GM12874 (cell line): ENCODE data around the gene VSTM4.

Experiments used
- TF ChIP-seq, protein P1 (sequence below): IDR thresholded peaks from 2 replicates; pipeline ENCODE4 v1.5.1; 2011; ENCODE audit warnings: low read depth, mild to moderate bottlenecking, control low read depth, low read length, moderate library complexity; ENCODE audit not compliant: insufficient read depth

VSTM4 gene

DNA sequence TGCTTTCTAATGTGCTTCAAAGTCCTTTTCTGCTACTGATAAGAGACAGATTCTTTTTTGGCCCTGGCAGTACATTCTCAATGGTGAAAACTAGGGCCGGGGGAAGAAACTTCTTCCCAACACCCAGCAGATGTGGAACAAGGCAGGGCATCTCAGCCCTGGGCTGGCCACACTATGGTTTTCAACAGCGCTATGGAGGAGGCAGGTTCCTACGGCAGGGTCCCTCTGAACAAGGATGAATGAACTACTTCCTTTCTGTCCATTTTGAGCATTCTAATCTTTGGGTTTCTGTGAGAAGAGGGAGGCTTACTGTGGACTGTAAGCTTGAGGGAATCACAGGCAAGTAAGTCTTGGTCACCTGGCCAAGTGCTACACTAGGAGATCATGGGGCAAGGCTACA is 78.7 kb downstream of the VSTM4 start:
- TF ChIP-seq, protein P1, sequence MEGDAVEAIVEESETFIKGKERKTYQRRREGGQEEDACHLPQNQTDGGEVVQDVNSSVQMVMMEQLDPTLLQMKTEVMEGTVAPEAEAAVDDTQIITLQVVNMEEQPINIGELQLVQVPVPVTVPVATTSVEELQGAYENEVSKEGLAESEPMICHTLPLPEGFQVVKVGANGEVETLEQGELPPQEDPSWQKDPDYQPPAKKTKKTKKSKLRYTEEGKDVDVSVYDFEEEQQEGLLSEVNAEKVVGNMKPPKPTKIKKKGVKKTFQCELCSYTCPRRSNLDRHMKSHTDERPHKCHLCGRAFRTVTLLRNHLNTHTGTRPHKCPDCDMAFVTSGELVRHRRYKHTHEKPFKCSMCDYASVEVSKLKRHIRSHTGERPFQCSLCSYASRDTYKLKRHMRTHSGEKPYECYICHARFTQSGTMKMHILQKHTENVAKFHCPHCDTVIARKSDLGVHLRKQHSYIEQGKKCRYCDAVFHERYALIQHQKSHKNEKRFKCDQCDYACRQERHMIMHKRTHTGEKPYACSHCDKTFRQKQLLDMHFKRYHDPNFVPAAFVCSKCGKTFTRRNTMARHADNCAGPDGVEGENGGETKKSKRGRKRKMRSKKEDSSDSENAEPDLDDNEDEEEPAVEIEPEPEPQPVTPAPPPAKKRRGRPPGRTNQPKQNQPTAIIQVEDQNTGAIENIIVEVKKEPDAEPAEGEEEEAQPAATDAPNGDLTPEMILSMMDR = no peak

DNA sequence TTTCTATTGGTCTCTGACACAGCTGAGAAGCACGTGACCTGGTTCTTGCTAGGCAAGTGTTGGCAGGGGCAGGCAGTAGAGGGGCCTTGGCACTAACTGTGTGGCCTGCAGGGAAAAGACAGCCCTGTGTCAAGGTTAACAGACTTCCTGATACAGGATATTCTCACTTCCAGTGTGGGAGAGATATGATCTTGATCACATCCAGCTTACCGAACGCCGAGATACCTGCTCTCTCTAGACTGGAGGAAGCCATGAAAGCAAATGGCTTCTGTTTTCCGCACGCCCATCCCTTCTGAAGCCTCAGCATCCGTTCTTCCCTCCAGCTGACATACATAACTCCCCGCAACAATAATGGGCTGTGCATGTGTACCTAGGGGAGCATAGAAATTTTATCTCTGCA is 79.4 kb downstream of the VSTM4 start:
- TF ChIP-seq, protein P1 = no peak

DNA sequence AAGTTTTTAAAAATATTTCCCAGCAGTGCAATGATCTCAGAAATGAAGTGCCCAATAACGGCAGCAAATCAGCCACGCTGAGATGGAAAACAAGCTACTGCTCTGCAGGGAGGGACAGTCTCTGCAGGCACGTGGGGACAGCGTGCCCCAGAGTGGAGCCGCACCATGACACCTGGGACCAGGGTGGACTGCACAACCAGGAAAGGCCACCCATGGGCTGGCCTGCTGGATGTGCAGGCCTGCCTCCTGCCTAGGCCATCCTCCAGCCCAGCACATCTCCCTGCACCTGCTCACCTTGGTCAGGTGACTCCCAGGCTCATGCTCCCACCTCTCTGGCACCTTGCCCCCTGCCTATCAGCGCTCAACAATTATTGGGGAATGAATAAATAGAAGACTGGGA is 80.4 kb downstream of the VSTM4 start:
- TF ChIP-seq, protein P1 = no peak

DNA sequence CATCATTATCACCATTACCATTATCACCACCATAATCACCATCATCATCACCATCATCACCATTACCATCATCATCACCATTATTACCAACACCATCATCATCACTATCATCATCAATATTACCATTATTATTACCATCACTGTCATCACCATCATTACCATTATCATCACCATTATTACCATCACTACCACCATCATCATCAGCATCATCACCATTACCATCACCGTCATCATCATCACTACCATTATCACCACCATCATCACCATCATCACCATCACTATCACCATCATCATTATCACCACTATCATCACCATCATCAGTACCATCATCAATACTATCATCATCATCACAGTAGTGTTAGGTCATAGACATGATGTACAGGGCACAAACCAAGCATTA is 81.4 kb downstream of the VSTM4 start:
- TF ChIP-seq, protein P1 = no peak

DNA sequence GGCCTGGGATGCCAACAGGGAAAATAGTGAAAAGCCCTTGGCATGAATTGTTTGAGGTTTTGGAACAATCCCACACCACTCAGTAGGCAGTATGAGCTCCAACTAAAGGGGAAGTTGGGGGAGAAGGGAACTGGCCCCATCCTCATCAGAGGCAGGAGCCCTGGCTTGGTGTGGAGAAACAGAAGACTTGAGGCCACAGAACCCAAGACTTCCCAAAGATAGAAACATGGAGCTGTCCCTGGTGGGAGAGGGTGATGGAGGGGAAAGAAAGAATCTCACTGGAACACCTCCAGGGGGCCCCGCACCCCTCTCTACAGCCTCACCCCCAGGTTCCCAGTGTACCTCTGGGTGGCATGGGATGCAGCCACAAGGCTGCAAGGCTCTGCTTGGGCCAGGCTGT is 85.7 kb downstream of the VSTM4 start:
- TF ChIP-seq, protein P1 = no peak

DNA sequence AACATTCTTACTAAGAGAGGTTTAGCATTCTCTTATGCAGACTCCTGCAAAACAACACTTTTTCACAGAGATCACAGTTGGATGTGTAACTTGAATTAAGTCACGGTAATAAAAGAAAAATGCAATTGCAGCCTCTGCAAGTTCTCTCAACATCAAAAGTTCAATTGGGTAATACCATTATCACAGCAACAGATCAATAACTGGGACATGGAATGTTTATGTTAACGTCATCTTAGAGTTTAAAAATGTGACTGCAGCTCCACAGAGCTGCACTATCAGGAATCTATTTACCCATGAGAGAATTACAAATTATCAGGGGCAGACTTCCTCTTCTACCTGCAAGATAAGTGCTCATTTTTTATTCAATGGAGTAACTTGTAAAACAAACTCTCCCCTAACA is 86.7 kb downstream of the VSTM4 start:
- TF ChIP-seq, protein P1 = no peak

DNA sequence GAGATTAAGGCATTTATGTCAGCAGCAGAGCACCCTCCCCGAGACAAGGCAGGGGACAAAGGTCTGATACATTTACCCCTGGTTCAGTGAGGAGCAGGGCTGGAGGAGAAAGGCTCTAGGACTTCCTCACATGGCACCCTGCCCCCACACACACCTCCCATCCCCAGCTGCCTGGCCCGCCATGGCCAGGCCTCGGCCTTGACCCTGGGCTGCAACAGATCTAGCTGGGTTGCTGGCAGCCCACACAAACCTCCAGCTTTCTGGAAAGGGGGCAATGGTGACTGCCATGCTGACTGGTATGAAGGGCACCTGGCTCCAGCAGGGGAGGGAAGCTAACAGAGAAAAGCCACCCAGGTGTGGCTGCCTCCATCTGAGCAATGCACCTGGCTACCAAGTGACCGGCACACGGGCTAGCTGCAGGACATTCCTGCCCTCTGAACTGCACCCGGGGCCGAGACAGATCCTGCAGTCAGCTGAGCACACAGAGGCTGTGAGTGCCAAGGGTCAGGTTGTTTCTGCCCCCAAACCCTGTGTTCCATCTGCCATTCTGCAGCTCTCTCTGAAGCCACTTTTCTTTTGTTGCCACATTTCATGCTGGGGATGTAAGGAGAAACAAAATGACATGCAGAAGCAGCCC is 89.9 kb downstream of the VSTM4 start:
- TF ChIP-seq, protein P1 = no peak
